Heart left ventricle (tissue), 13 donors: ENCODE measurements around the gene SLC5A2.

Experiments used
- POLR2A ChIP-seq, 2 donors: fragments of 450-650 bp; IDR thresholded peaks; one replicate each; pipeline ENCODE4 v1.6.1; 2017; ENCODE audit warnings: antibody characterized with exemption in 2 of 2, mild to moderate bottlenecking in 2 of 2, moderate library complexity in 2 of 2
- TF ChIP-seq, protein P1 (sequence below), 12 donors: fragments of 200-600 bp; sonication (generic) in 4 of 12; IDR thresholded peaks; one replicate each; pipeline versions ENCODE4 v1.5.0 to v1.8.0; 2018 to 2022; ENCODE audit warnings: antibody characterized with exemption in 12 of 12, mild to moderate bottlenecking in 5 of 12
- donor health status: ischemic (EF 13 %, LVEDD 7.1; RV severe dilation, severe dysfunction).
- donor health status: DM: no; HTN: yes; CAD: no.
- donor health status: DM: no; HTN: no; CAD: no.
- donor health status: ischemic (EF 25% LVEDD 6.9; RV normal size, moderate dysfunction).
- donor health status: ischemic (EF 25% LVEDD 5.7; RV mildly dilated, moderate dysfunction).
- donor health status: ischemic (EF 35%, LVEDD 5.7; RV mildly dilated, moderate dysfunction).
- donor health status: nonischemic (EF 11% LVEDD 7.7; RV severe dilation, severe dysfunction).
- donor health status: DM: yes; HTN: yes; CAD: no.
- donor health status: PGD.
- donor health status: ischemic (EF 29% LVEDD 5.4; RV normal size, mild dysfunction).
- donor health status: nonischemic (EF 23%, LVEDD 6.1; RV moderate dilation, normal function).

DNA sequence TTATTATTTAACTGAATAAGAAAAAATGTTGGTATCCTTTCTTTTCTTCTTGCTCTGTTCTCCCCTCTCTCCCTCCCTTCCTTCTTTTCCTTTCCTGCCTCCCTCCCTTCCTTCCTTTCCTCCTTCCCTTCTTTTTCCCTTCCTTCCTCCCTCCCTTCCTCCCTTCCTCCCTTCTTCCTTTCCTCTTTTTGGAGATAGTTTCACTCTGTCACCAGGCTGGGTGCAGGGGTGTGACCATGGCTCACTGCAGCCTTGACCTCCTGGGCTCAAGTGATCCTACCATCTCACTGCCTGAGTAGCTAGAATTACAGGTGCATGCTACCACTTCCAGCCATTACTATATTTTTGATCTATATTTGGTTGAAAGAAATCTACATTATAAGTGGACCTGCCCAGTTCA, 31.0 kb downstream of the SLC5A2 start:
- TF ChIP-seq, protein P1, sequence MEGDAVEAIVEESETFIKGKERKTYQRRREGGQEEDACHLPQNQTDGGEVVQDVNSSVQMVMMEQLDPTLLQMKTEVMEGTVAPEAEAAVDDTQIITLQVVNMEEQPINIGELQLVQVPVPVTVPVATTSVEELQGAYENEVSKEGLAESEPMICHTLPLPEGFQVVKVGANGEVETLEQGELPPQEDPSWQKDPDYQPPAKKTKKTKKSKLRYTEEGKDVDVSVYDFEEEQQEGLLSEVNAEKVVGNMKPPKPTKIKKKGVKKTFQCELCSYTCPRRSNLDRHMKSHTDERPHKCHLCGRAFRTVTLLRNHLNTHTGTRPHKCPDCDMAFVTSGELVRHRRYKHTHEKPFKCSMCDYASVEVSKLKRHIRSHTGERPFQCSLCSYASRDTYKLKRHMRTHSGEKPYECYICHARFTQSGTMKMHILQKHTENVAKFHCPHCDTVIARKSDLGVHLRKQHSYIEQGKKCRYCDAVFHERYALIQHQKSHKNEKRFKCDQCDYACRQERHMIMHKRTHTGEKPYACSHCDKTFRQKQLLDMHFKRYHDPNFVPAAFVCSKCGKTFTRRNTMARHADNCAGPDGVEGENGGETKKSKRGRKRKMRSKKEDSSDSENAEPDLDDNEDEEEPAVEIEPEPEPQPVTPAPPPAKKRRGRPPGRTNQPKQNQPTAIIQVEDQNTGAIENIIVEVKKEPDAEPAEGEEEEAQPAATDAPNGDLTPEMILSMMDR (IDR thresholded peaks at IDR 0.05): no peak
- no peak for TF ChIP-seq POLR2A (IDR thresholded peaks at IDR 0.05)
